OCI-LY3 (cell line): ENCODE measurements around the gene RPS14.

Source experiments
- H2AFZ ChIP-seq: fragments of 200-600, 300-600 bp; shearing (Covaris generic); 2 replicates; pipeline ENCODE4 v1.6.0; 2014; ENCODE audit warnings: antibody characterized with exemption, low read depth, low read length
- H3K27ac ChIP-seq: fragments of 200-600, 300-600 bp; sonication (generic); 2 replicates; pipeline ENCODE4 v1.5.1; 2014; ENCODE audit warnings: mild to moderate bottlenecking, low read length, moderate library complexity, mixed read lengths
- H3K27me3 ChIP-seq: fragments of 200-600, 300-600 bp; sonication (generic); 2 replicates; pipeline ENCODE4 v1.6.1; 2014; ENCODE audit warnings: low read depth, low read length, mixed read lengths
- H3K36me3 ChIP-seq: fragments of 200-600, 300-600 bp; sonication (generic); replicated peaks from 2 replicates; pipeline ENCODE3; 2014; ENCODE audit warnings: low read depth, low read length, mixed read lengths
- H3K4me1 ChIP-seq: fragments of 300-600, 200-600 bp; sonication (generic); 2 replicates; pipeline ENCODE4 v1.6.1; 2014; ENCODE audit warnings: low read length, mixed read lengths
- H3K4me2 ChIP-seq: fragments of 200-600, 300-600 bp; sonication (generic); 2 replicates; pipeline ENCODE4 v1.6.1; 2014; ENCODE audit warnings: low read length, mixed read lengths
- H3K4me3 ChIP-seq: fragments of 300-600, 200-600 bp; sonication (generic); 2 replicates; pipeline ENCODE4 v1.5.1; 2014; ENCODE audit warnings: antibody characterized with exemption, mild to moderate bottlenecking, low read length, moderate library complexity
- H3K79me2 ChIP-seq: fragments of 300-600, 200-600 bp; shearing (Covaris generic); 2 replicates; pipeline ENCODE4 v1.6.1; 2014; ENCODE audit warnings: mild to moderate bottlenecking, low read length, mixed read lengths
- H3K9ac ChIP-seq: fragments of 300-600, 200-600 bp; shearing (Covaris generic); 2 replicates; pipeline ENCODE4 v1.6.0; 2014; ENCODE audit warnings: mild to moderate bottlenecking, low read length, moderate library complexity
- H3K9me3 ChIP-seq: fragments of 200-600, 300-600 bp; shearing (Covaris generic); 2 replicates; pipeline ENCODE4 v1.6.1; 2014; ENCODE audit warnings: low read length, mixed read lengths; ENCODE audit not compliant: insufficient read depth
- H4K20me1 ChIP-seq: fragments of 200-600, 300-600 bp; sonication (generic); 2 replicates; pipeline ENCODE4 v1.6.1; 2016; ENCODE audit warnings: low read length, mixed read lengths; ENCODE audit not compliant: insufficient read depth
- EZH2phosphoT487 ChIP-seq: fragments of 200-600 bp; shearing (Covaris generic); IDR thresholded peaks from 2 replicates; pipeline ENCODE4 v1.6.1; 2018; ENCODE audit warnings: antibody characterized with exemption, mixed run types, low read depth
- TF ChIP-seq, protein P1 (sequence below): fragments of 200-600, 300-600 bp; sonication (generic); IDR thresholded peaks from 2 replicates; pipeline ENCODE4 v1.5.1; 2014; ENCODE audit warnings: antibody characterized with exemption, low read length, low read depth

Gene RPS14

GRCh38 chr5:150410524-150411244 is 38.9 kb downstream of the RPS14 start:
- Histone ChIP-seq H3K4me1 (peaks cover 45% of the 10 kb centered on the region), H3K4me2 (peak overlapping the region; percentile 100), H3K9ac (peak overlapping the region; percentile 100), H3K79me2 (peaks cover 78% of the 10 kb centered on the region), H3K27me3 (no peaks in the 10 kb centered on the region), H3K36me3 (peaks cover 58% of the 10 kb centered on the region), H4K20me1 (peaks cover 64% of the 10 kb centered on the region), H3K4me3 (peak overlapping the region; percentile 100), H3K27ac (peak overlapping the region; percentile 100), H2AFZ (no peak overlapping the region), H3K9me3 (no peaks in the 10 kb centered on the region)
- TF ChIP-seq, protein P1, sequence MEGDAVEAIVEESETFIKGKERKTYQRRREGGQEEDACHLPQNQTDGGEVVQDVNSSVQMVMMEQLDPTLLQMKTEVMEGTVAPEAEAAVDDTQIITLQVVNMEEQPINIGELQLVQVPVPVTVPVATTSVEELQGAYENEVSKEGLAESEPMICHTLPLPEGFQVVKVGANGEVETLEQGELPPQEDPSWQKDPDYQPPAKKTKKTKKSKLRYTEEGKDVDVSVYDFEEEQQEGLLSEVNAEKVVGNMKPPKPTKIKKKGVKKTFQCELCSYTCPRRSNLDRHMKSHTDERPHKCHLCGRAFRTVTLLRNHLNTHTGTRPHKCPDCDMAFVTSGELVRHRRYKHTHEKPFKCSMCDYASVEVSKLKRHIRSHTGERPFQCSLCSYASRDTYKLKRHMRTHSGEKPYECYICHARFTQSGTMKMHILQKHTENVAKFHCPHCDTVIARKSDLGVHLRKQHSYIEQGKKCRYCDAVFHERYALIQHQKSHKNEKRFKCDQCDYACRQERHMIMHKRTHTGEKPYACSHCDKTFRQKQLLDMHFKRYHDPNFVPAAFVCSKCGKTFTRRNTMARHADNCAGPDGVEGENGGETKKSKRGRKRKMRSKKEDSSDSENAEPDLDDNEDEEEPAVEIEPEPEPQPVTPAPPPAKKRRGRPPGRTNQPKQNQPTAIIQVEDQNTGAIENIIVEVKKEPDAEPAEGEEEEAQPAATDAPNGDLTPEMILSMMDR: no peak
- no peak for TF ChIP-seq EZH2phosphoT487

GRCh38 chr5:150409638-150410523 is 39.7 kb downstream of the RPS14 start:
- H4K20me1 ChIP-seq: peaks cover 72% of the 10 kb centered on the region
- no peaks in the 10 kb centered on the region for H3K9me3 ChIP-seq
- H2AFZ ChIP-seq: no peak overlapping the region
- peaks cover 81% of the 10 kb centered on the region for H3K79me2 ChIP-seq
- peak overlapping the region; percentile 100 for H3K27ac ChIP-seq
- peak overlapping the region; percentile 100 for H3K4me3 ChIP-seq
- H3K4me2 ChIP-seq: peak overlapping the region; percentile 100
- no peak for TF ChIP-seq EZH2phosphoT487
- TF ChIP-seq, protein P1: no peak
- peak overlapping the region; percentile 100 for H3K9ac ChIP-seq
- H3K4me1 ChIP-seq: peaks cover 42% of the 10 kb centered on the region
- peaks cover 64% of the 10 kb centered on the region for H3K36me3 ChIP-seq
- H3K27me3 ChIP-seq: no peaks in the 10 kb centered on the region

- peak overlapping the region; percentile 100 for H3K4me3 ChIP-seq
- TF ChIP-seq EZH2phosphoT487: no peak
- TF ChIP-seq, protein P1: no peak
- H3K9me3 ChIP-seq: no peaks in the 10 kb centered on the region
- peaks cover 75% of the 10 kb centered on the region for H3K36me3 ChIP-seq
- H3K79me2 ChIP-seq: peaks cover 76% of the 10 kb centered on the region
- H4K20me1 ChIP-seq: peaks cover 85% of the 10 kb centered on the region
- peak overlapping the region; percentile 40 for H3K9ac ChIP-seq
- H3K27me3 ChIP-seq: no peaks in the 10 kb centered on the region
- H3K27ac ChIP-seq: peak overlapping the region; percentile 100
- peak overlapping the region; percentile 82 for H3K4me2 ChIP-seq
- H2AFZ ChIP-seq: no peak overlapping the region
- H3K4me1 ChIP-seq: peaks cover 28% of the 10 kb centered on the region
Observed at GRCh38 chr5:150408231-150408943, 41.2 kb downstream of the RPS14 start.
